HG03045 (cell line): ENCODE results near the gene GUCA2B.

Source experiments
- ATAC-seq: cut with Tn5 transposase; IDR thresholded peaks from one replicate; pipeline ENCODE4 v1.9.1; 2021; ENCODE audit warnings: mild to moderate bottlenecking, moderate library complexity; ENCODE audit not compliant: unreplicated experiment

The GUCA2B gene

DNA sequence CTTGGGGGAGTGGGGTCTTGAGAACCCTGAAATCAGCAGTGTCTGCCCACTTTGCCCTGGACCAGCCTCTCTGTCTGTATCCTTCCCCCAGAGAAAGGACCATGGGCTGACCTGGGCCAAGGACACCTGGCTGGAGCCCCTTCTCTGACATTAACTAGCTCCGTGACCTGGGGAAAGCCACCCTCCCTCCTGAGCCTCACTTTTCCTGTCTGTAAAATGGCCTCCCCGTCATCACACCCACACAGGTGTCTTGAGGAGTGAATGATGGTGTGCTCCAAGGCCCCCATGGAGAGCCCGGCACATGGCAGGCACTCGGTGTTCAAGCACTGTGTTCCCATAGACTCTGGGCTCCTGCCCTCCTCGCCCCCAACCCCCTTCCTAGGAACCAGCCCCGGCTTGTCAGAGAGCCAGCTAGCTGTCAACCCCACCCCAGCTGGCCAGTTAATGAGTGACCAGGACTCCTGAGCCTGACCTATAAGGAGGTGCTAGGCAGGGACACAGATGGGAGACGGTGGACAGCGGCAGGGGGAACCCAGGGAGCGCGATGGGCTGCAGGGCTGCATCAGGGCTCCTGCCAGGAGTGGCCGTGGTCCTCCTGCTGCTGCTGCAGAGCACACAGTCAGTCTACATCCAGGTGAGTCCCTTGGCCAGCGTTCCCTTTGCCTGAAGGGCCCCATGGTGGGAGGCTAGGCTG, at the start of gene GUCA2B:
TSS of gene GUCA2B (plus strand) at position 504 of the 694 bp plus-strand sequence. CDS start at position 545, 41 bp downstream.
- ATAC-seq = no peak

DNA sequence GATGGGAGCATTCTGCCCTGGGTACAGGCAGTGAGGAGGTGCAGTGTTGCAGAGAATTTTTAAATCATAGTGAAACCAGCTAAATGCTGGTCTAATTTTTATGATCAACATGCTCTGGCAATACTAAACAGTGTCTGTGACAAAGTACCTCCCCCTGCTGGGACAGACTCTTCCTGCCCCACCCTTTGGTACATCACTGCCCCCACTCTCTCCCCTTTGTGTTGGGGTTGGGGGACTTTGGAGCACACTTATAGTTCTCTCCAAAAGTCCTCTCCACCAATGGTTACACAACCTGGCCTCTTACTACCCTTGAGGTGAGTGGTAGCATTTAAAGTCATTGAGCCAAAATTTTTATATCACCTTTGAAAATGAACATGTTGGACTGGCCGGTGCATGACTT, 48.2 kb upstream of the GUCA2B start:
- no peak for ATAC-seq

DNA sequence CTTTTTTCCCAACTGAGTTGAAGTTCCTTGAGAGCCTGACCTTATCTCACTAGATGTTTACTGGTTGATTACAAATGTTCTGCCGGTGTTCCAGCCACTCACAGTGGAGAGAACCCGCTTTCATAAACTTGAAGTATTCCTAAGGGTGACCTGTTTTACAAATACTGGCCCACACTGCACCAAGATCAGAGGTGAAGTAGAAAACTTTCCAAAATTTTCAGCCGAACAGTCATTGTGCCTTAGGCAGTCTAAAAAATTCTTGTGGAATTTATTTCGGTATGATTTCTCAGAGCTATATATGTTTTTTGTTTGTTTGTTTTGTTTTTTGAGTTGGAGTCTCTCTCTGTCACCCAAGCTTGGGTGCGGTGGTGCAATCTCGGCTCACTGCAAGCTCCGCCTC, 44.9 kb upstream of the GUCA2B start:
- ATAC-seq = no peak

DNA sequence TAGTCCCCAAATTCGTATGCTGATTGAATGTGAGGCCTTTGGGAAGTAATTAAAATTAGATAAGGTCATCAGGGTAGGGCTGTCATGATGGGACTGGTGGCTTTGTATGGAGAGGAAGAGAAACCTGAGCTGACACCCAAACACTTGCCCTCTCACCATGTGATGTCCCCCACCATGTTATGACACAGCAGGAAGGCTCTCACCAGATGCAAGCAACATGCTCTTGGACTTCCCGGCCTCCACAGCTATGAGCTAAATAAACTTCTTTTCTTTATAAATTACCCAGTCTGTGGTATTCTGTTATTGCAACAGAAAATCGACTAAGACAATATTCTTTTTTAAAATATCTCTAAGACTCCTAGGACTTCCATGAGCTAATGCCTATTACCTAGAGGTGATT, 43.6 kb upstream of the GUCA2B start:
- no peak for ATAC-seq

DNA sequence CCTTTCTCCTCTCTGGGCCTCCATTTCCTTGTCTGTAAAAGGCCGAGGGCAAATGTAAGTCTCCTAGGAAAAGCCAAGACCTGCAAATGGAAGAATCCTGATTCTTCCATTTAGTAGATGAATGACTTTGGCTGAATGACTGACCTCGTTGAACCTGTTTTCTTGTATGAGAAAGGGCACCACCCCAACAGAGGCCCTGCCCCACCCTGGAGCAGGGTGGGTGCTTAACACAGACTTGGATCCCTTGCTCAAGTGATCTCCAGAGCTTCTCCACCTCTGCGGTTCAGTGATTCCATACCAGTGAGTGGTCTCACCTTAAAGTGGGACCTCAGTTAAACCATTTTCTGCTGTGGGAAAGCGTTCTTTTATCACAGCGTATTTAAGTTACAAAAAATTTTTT, 39.0 kb upstream of the GUCA2B start:
- ATAC-seq = no peak

DNA sequence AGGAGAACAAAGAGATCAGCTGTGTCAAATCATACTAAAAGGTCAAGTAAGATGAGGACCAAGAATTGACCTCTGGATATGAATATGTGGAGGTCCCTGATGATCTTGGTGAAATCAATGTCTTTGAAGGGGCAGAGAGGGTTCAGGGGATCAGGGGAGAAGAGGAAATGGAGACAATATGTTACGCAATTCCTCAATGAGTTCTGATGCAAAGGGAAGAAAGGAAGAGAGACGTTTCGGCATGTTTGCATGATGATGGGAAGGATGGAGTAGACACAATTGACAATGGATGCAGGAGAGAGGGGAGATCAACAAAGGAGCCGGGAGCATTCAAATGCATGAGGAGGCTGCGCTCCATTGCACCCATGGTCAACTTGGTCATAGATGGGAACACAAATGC, 36.0 kb upstream of the GUCA2B start:
- ATAC-seq = no peak

DNA sequence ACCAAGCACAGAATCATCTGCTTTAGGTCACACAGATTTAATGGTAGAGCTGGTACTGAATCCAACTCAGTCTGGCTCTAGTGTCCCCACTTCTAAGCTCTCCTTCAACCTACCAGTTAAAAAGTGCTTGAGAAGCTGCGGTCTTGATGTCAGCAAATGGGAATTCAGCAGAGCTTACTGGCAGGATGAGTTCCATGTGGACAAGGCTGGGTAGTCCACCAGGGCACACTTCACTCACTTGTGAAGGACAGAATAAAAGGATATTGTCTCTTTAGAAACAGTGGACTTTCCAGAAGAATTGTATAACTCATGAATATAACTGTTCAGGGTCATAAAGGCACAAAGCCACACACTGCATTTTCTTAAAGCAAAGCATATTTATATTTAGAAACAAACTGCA, 35.1 kb upstream of the GUCA2B start:
- no peak for ATAC-seq

DNA sequence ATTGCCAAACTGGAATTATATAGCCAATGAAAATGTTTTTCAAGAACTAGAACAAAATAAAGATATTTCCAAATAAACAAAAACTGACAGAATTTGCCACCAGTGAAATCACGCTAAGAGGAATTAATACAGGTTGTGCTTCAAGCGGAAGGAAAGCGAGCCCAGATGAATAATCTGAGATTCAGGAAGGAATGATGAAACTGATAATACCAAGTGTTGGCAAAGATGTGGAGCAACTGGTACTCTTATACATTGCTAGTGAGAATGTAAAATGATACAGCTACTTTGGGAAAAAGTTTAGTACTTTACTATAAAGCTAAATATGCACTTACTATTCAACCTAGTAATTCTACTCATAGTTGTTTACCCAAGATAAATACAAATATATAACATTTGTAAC, 30.8 kb upstream of the GUCA2B start:
- no peak for ATAC-seq

DNA sequence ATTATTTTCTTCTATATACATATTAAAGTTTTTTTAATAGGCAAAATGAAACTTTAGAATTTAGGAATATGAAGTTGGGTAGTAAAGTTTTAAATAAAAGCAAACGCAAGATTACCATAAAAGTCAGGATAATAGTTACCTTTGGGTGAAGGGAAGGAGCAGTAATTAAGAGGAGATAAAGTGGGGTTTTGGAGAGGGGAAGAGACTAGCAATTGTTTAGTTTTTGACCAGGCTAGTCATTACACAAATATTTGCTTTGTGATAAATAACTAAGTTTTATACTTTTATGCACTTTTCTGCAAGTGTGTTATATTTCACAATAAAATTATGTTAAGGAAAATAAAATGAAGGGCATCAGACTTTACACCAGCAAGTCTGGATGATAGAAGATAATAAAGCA, 27.7 kb upstream of the GUCA2B start:
- no peak for ATAC-seq

DNA sequence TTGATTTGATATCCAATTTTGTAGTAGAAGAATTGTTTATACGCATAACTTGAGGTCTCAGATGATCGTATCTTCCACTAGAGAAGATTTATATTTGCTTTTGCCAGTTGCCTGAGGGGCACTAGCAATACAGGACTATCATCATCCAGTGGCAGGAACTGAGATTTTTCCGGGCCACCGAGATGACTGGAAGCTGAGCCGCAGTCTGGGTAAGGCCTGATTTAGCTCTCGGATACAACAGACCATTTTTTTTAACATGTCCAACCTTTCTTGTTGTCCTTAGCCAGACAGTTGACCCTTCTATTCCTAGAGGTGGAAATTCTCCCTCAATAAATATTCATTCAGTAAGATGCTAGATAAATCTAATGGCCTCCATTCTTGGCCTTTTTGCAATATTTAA, 25.4 kb upstream of the GUCA2B start:
- ATAC-seq = no peak

DNA sequence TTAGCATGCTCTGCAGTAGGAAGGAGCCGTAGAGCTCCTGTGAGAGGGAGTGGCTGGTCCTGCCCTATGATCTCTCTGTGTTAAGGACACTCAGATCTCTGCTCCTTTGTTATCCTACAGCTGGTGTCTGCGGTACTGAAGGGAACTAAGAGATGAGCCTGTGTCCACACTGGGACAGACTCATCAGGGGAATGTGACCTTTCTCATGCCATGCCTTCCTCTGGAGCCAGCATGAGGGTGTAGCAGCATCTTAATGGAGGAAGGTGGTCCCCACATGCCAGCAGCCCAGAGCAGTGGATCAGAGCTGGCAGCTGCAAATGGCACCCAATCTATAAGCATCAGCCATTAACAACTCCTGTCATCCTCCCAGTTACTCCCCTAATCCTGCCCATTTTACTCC, 24.7 kb upstream of the GUCA2B start:
- no peak for ATAC-seq

DNA sequence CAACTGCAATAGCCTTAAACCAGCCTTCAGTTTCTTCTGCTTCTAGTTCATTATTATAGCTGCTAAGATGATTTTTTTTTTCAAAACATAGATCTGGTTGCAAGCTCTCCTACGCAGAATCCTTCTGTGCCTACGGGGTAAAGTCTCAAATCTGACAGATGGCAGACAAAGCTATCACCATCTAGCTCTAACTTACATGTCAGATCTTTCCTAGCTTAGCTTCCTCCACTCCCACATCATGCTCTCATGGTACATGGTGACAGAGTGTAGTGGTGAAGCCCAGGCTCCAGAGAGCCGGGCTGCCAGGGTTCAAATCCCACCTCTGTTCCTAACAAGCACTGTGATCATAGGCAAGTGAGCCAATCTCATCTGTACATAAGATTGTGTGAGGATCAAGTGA, 24.2 kb upstream of the GUCA2B start:
- no peak for ATAC-seq

DNA sequence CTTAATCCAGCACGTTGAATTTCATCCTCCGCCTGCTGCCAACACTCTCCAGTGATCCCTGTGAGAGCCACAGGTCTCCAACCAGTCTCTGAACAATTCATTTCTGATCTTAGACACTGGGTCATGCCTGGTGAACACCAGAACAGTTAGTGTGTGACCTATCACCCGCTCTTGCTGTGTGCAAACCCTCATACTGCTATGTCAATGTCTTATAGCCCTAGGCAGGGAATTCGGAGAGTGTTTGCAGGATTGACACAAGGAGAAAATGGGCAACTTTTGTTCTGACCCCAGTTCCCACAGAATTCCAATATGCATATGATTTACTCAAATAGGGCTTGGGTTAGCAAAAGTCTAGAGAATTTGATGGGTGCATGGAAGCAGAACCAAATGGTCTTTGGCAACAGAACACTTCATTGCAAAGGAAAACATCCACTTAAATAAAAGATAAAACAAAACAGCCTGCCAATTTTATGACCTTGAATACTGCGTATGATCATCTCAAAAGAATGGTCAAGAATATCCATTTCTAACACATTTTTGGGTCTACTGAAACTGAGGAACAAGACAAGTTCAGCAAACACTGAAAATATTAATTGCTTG, 23.0 kb upstream of the GUCA2B start:
- ATAC-seq = no peak

DNA sequence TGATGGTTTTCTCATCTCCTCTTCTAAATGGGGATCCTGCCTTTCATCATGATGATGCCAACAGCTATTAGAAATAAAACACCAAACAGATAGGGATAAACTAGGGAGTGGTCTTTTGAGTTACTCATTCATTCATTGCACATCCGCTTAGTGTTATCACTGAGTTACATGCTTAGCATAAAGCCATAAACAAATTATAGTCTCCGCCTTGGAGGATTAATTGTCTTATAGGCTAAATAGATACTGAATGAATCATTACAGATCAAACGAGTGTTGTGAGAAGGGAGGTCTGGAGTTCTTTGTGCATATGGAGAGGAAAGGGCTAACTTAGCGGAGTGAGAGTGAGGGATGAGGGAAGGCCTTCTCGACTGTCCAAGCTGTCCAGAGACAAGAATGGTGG, 19.8 kb upstream of the GUCA2B start:
- ATAC-seq = no peak

DNA sequence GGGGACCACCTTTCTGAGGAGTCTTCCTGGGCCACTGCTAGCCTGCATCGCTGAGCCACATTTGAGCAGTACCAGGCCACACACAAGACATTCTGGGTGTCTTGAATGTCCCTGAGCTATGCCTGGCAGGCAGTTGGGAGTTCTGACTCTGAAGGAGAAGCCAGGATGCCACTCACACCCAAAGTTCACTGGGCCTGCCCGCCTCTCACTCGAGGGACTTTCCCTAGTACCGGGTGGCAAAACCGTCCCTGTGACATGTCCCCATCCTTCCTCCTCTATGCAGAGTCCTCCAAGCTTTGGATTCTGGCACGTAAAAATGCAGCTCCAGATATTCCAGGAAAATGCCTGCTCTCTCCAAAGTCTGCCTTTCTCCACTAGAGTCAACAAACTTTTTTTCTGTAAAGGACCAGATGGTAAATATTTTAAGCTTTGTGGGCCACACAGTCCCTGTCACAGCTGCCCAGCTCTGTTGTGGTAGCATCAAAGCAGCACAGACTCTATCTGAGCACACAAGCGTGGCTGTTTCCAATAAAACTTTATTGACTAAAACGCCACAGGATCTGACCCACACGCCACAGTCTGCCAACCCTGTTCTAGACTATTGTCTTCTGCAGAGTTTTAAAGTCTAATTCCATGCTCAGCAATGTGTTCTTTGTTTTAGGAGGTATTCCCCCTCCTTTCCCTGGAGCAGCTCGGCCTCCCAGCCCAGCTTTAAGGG, 19.2 kb upstream of the GUCA2B start:
- ATAC-seq = no peak

DNA sequence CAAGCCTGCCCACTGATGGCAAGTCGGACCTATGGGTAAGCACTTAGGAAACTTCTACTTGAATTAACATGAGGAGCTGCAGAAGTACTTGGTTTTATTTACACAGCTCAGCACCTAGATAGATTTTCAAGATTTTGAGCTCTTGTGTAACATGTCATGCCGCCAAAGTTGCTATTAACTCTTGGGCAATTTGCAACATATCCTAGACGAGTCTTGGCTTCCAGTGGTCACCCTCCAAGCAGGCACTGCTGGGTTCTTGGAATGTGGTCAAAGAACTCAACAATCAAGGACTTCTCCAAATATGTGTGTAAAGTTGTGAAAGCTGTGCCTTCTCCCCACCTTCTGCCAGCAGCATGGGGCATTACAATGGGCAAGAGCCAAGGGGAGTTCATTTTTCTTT, 17.8 kb upstream of the GUCA2B start:
- no peak for ATAC-seq

DNA sequence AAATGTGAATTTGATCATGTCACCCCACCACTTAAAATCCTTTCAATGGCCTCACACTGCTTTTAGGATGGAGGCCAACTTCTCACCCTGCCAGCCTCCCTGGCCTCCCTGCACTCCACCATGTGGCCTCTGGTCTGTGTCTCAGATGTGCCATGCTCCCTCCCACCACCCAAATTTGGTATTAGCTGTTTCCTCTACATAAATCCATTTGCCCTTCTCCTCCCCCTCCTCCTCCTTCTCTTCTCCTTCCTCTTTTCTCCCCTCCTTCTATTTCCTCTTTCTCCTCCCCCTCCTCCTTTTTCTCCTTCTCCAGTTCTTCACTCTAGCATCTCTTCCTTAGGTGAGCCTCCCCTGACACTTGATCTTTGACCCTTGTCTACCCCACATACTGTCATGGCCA, 16.7 kb upstream of the GUCA2B start:
- ATAC-seq = no peak

DNA sequence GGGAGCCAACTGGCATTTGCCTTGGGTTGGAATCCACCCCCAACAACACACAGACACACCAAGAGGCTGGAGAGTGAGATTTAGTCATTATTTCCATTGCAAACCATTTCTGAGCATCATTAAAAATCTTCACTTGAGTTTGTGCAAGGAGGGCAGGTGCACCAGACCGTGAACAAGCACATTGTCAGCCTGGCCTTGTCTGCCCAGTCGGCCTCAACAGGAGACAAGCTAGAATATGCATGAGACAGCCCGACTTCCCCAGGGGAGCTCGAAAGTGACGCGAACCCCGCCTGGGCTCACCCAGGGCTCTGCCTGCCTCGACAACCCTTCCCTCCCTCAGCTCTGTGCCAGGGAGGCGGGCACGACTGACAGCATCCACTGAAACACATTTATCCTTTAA, 15.4 kb upstream of the GUCA2B start:
- ATAC-seq = no peak

DNA sequence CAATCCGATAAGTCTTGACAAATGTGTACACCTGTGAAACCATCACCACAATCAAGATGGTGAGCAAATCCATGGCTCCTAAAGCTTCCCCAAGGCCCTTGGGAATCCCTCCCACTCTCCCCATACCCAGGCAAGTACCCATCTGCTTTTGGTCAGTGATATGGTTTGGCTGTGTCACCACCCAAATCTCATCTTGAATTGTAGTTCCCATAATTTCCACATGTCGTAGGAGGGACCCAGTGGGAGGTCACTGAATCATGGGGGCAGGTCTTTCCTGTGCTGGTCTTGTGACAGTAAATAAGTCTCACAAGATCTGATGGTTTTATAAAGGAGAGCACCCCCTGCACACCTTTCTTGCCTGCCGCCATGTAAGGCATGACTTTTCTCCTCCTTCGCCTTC, 14.6 kb upstream of the GUCA2B start:
- no peak for ATAC-seq

DNA sequence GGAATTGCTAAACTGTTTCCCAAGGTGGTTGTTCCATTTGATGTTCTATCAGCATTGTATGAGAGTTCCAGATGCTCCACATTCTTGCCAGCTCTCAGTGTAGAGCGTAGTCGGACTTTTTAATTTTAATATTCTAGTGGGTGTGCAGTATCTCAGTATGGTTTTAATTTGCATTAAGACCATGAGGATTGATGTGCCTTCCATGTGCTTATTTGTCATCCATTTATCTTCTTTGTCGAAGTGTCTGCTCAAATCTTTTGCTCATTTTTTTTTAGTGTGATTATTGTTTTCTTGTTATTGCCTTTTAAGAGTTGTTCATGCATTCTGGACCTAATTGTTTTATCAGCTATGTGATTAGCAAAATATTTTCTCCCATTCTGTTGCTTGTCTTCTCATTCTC, 13.8 kb upstream of the GUCA2B start:
- ATAC-seq = no peak

DNA sequence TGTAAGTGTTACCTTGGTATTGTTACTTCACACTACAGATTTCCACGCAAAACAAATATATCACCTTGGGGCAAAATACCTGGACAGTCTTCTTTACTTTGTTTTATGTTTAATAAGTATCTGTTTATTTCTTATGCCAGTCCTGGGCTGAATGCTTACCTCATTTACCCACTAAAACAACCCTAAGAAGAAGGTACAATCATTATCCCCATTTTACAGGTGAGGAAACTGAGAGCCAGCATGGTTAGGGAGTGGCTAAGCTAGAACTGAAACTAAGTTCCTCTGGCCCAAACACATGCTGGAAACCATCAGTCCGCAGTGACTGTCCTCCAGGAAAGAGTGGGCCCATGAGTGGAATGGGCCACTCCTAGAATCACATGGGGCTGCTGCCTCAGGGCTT, 13.0 kb upstream of the GUCA2B start:
- ATAC-seq = no peak

DNA sequence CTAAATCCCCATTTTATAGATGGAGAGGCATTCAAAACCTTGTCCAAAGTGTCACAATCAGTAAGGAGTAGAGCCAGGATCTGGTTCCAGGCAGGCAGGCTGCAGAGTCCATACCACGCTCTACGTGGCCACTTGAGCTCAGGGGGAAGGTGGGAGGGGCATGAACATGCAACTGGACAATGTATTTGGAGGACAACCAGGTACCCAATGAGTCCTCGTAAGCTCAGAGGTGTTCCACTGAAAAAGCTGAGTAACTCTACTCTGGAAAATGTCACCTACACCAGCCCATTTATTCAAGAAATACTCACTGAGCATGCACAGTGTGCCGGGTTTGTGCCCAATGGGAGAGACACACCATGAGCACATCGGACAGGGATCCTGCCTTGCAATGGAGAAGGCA, 11.2 kb upstream of the GUCA2B start:
- no peak for ATAC-seq
